ENCODE results near the gene DISC1.
"Not testable (repeated sequence)": the region's sequence is repeated elsewhere in the genome, so short reads cannot be mapped to it uniquely, and the experiment has no call there.

The DISC1 gene

GRCh38 chr1:231940116-231940515 lies 313.5 kb downstream of the DISC1 start:
- DNase-seq = no peak

GRCh38 chr1:231940701-231941100 lies 314.1 kb downstream of the DISC1 start:
- no peak for DNase-seq

GRCh38 chr1:231943084-231943483 lies 316.5 kb downstream of the DISC1 start:
- DNase-seq = no peak

GRCh38 chr1:231948102-231948501 lies 321.5 kb downstream of the DISC1 start:
- DNase-seq = not testable (repeated sequence)

GRCh38 chr1:231949277-231950091 lies 322.9 kb downstream of the DISC1 start:
- no peak for DNase-seq

GRCh38 chr1:231950331-231951128 lies 323.9 kb downstream of the DISC1 start:
- no peak for DNase-seq

- no peak for DNase-seq
Measured at GRCh38 chr1:231951374-231951773, 324.8 kb downstream of the DISC1 start.

GRCh38 chr1:231952154-231952553 lies 325.6 kb downstream of the DISC1 start:
- no peak for DNase-seq

GRCh38 chr1:231953660-231954059 lies 327.1 kb downstream of the DISC1 start:
- DNase-seq = no peak

- DNase-seq = no peak
Measured at GRCh38 chr1:231954751-231955150, 328.2 kb downstream of the DISC1 start.

- no peak for DNase-seq
Measured at GRCh38 chr1:231957359-231957758, 330.8 kb downstream of the DISC1 start.

- no peak for DNase-seq
Measured at GRCh38 chr1:231958448-231958847, 331.9 kb downstream of the DISC1 start.

- DNase-seq = no peak
Measured at GRCh38 chr1:231959225-231959884, 332.8 kb downstream of the DISC1 start.

GRCh38 chr1:231961801-231962200 lies 335.2 kb downstream of the DISC1 start:
- not testable (repeated sequence) for DNase-seq

- no peak for DNase-seq
Measured at GRCh38 chr1:231962636-231963035, 336.0 kb downstream of the DISC1 start.

GRCh38 chr1:231964241-231964640 lies 337.7 kb downstream of the DISC1 start:
- no peak for DNase-seq

GRCh38 chr1:231964961-231965360 lies 338.4 kb downstream of the DISC1 start:
- no peak for DNase-seq

- DNase-seq = no peak
Measured at GRCh38 chr1:231965615-231966014, 339.0 kb downstream of the DISC1 start.

- no peak for DNase-seq
Measured at GRCh38 chr1:231966983-231967382, 340.4 kb downstream of the DISC1 start.

GRCh38 chr1:231969076-231969475 lies 342.5 kb downstream of the DISC1 start:
- no peak for DNase-seq

- not testable (repeated sequence) for DNase-seq
Measured at GRCh38 chr1:231969761-231970160, 343.2 kb downstream of the DISC1 start.

- no peak for DNase-seq
Measured at GRCh38 chr1:231970684-231971083, 344.1 kb downstream of the DISC1 start.

- no peak for DNase-seq
Measured at GRCh38 chr1:231971397-231972110, 345.0 kb downstream of the DISC1 start.

Data from activated CD4-positive, alpha-beta T cell treated with anti-CD3 and anti-CD28 coated beads for 4 hours (primary cell).